HG02588 (cell line): Measurements from ENCODE around the gene KLC3.
"Not testable (repeated sequence)": the region's sequence is repeated elsewhere in the genome, so short reads cannot be mapped to it uniquely, and the experiment has no call there.

Experiments used
- ATAC-seq: cut with Tn5 transposase; IDR thresholded peaks from one replicate; pipeline ENCODE4 v1.9.1; 2021; ENCODE audit warnings: mild to moderate bottlenecking, moderate library complexity; ENCODE audit not compliant: unreplicated experiment

The KLC3 gene

GRCh38 chr19:45314708-45315245, 25.8 kb upstream of the KLC3 start:
- ATAC-seq, result no peak

GRCh38 chr19:45315304-45315703, 25.2 kb upstream of the KLC3 start:
- no peak for ATAC-seq

- no peak for ATAC-seq
Measured at GRCh38 chr19:45320997-45321775, 19.4 kb upstream of the KLC3 start.

GRCh38 chr19:45321848-45322247, 18.7 kb upstream of the KLC3 start:
- no peak for ATAC-seq

- ATAC-seq, result no peak
Measured at GRCh38 chr19:45322311-45322710, 18.2 kb upstream of the KLC3 start.

GRCh38 chr19:45322744-45323281, 17.7 kb upstream of the KLC3 start, which contains the start of gene CKM:
TSS of gene CKM (minus strand) at chr19:45322875. CDS start at chr19:45319713, 3,162 bp downstream.
- ATAC-seq, result no peak

GRCh38 chr19:45323671-45324081, 16.9 kb upstream of the KLC3 start:
- no peak for ATAC-seq

GRCh38 chr19:45324349-45324907, 16.1 kb upstream of the KLC3 start:
- no peak for ATAC-seq

- no peak for ATAC-seq
Measured at GRCh38 chr19:45327404-45328143, 13.0 kb upstream of the KLC3 start.

- ATAC-seq, result no peak
Measured at GRCh38 chr19:45331411-45331810, 9.1 kb upstream of the KLC3 start.

GRCh38 chr19:45333609-45334303, 6.8 kb upstream of the KLC3 start:
- no peak for ATAC-seq

- not testable (repeated sequence) for ATAC-seq
Measured at GRCh38 chr19:45334881-45335280, 5.7 kb upstream of the KLC3 start.

GRCh38 chr19:45336696-45337251, 3.8 kb upstream of the KLC3 start:
- no peak for ATAC-seq

GRCh38 chr19:45339629-45340028, 921 bp upstream of the KLC3 start:
- no peak for ATAC-seq

GRCh38 chr19:45340899-45341453, 426 bp downstream of the KLC3 start:
- no peak for ATAC-seq

- no peak for ATAC-seq
Measured at GRCh38 chr19:45342911-45343310, 2.4 kb downstream of the KLC3 start.

GRCh38 chr19:45344621-45345505, 4.3 kb downstream of the KLC3 start:
- no peak for ATAC-seq

- ATAC-seq, result no peak
Measured at GRCh38 chr19:45345506-45345860, 4.9 kb downstream of the KLC3 start.

- ATAC-seq, result no peak
Measured at GRCh38 chr19:45346449-45346848, 5.9 kb downstream of the KLC3 start.
